Fibroblast of the aortic adventitia (primary cell): ENCODE measurements around the gene RBAK. TPM values are rescaled to one million over a fixed set of nuclear protein-coding genes. Genes with fewer than 3 reads are reported as not detected.

Source experiments
- DNase-seq: peaks from one replicate; pipeline ENCODE4 v3.0.0-alpha.2; 2010; ENCODE audit warnings: low read depth
- H3K4me3 ChIP-seq: 2 replicates; pipeline ENCODE4 v1.5.1; 2011; ENCODE audit warnings: low read depth, mild to moderate bottlenecking, control low read depth, low read length, moderate library complexity
- total RNA-seq: library from RNA; depleted of rRNA; stranded (reverse); fragments of >200 nt; gene quantifications from 2 replicates; pipeline ENCODE4 v1.2.3, GENCODE V29; 2012; ENCODE audit warnings: low replicate concordance
- TF ChIP-seq, protein P1 (sequence below): IDR thresholded peaks from 2 replicates; pipeline ENCODE4 v1.5.1; 2011; ENCODE audit warnings: mild to moderate bottlenecking, low read length, control low read depth, inconsistent platforms; ENCODE audit not compliant: insufficient read depth

Gene RBAK
- total RNA-seq, result 9.1 and 10.2 TPM in 2 replicates

DNA sequence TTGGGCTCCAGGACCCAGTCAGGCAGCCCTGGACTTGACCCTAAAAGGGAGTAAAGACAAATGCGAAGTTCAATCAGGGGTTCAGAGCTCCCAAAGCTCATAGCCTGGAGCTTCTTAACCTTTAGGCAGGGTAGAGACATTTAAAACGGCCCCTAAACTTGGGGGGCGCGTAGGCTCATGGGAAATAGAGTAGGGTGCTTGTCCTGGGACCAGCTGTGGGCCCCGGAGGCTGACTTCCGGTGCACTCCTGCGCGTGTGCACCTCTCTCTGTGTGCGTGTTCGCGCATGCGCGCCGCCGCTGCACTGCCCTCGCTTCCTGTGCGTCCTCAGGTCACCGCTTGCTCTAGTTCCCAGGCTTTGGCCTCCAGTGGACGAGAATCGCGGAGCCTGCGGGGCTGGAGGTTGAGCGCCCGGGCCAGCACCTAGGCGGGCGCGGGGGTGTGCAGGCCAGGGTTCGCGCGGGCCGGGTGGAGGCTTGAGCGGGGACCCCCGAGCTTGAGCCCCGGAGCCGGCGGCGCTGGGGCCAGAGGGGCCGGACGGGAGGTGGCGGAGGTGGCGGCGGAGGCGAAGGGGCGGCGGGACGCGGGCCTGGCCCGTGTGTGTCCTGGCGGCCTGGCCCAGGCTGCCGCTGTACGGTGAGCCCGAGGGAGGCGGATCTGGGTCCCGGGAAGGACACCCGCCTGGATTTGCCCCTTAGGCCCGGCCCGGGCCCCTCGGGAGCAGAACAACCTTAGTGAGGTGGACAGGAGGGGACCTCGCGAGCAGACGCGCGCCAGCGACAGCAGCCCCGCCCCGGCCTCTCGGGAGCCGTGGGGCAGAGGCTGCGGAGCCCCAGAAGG is at the start of gene RBAK:
RBAK (plus strand) TSS at position 303 of the 839 bp plus-strand sequence. CDS start 2,217 bp downstream, outside the sequence.
- TF ChIP-seq, protein P1, sequence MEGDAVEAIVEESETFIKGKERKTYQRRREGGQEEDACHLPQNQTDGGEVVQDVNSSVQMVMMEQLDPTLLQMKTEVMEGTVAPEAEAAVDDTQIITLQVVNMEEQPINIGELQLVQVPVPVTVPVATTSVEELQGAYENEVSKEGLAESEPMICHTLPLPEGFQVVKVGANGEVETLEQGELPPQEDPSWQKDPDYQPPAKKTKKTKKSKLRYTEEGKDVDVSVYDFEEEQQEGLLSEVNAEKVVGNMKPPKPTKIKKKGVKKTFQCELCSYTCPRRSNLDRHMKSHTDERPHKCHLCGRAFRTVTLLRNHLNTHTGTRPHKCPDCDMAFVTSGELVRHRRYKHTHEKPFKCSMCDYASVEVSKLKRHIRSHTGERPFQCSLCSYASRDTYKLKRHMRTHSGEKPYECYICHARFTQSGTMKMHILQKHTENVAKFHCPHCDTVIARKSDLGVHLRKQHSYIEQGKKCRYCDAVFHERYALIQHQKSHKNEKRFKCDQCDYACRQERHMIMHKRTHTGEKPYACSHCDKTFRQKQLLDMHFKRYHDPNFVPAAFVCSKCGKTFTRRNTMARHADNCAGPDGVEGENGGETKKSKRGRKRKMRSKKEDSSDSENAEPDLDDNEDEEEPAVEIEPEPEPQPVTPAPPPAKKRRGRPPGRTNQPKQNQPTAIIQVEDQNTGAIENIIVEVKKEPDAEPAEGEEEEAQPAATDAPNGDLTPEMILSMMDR, result no peak

DNA sequence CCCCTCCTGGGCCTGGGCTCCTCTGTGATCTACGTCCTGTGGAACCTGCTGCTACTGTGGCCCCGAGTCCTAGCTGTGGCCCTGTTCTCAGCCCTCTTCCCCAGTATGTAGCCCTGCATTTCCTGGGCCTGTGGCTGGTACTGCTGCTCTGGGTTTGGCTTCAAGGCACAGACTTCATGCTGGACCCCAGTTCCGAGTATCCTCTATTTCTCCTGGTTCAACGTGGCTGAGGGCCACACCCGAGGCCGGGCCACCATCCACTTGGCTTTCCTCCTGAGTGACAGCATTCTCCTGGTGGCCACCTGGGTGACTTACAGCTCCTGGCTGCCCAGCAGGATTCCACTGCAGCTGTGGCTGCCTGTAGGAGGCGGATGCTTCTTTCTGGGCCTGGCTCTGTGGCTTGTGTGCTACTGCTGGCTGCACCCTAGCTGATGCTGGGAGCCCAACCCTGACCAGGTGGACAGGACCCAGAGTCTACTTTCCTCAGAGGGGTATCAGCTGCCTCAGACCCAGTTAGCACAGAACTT is 48.9 kb upstream of the RBAK start:
- TF ChIP-seq, protein P1, result no peak
- H3K4me3 ChIP-seq, result no peak overlapping the region
- DNase-seq, result no peak

More for the DNA sequence above, at the start of gene RBAK:
- peak; percentile 95 for DNase-seq
- H3K4me3 ChIP-seq, result peak within 1 kb of the TSS; percentile 79

DNA sequence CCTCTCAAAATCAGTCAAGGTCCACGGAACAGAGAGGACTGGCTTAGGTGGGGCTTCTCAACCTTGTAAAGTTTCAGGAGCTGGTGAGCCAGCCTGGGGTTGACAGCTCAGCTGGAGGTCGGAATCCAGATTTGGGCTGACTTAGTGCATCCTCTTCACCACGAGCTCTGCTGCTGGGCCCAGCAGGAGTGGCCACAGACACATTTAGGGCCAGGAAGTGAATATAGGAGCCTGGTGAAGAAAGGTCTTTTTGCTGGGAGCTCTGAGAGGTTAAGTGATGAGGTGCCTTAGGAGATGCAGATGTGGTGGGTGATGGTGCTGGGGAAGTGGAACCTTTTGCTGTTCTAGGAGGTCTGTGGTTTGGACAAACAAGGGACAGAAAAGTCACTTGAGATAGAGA is 47.4 kb upstream of the RBAK start:
- no peak overlapping the region for H3K4me3 ChIP-seq
- DNase-seq, result no peak
- TF ChIP-seq, protein P1, result no peak

DNA sequence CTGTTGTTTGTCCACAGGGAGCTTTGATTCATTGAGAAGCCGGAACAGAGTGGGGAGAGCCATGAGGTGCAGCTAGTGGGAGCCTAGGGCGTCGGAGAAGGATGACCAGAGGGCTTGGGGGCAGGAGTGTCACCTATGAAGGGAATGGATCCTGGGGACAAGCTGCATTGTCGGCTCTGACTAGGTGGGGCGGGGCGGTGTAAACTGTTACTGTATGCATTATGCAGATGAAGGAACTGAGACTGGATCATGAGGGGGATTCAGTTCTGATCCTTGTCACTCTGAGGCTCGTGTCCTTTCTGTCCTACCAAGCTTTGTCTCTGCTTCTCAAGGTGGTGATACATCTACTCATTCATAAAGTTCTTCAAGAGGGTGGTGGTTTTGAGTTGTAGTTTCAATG is 46.8 kb upstream of the RBAK start:
- no peak for DNase-seq
- H3K4me3 ChIP-seq, result no peak overlapping the region
- TF ChIP-seq, protein P1, result no peak

DNA sequence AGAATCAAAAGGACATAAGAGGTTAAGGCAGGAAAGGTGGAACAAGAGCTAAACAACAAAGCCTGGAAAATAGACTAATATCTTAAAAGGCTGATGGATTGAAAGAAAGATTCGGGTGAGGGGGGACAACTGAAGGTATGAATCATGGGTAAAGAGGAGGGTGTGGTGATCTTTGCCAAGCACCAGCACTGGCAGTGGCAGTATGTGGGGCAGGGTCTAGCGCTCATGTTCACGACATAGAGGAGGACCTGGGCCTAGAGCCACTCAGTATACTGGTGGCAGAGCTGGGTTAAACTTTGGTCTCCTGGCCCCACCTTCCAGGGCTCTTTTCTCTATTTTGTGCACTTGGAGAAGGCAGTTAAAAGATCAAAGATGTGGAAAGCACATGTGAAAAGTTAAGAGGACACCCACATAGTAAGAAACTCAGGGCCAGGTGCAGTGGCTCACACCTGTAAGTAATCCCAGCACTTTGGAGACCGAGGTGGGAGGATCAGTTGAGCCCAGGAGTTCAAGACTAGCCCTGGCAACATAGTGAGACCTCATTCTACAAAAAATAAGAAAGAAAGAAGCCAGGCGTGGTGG is 46.2 kb upstream of the RBAK start:
- no peak for DNase-seq
- H3K4me3 ChIP-seq, result no peak overlapping the region
- TF ChIP-seq, protein P1, result no peak

DNA sequence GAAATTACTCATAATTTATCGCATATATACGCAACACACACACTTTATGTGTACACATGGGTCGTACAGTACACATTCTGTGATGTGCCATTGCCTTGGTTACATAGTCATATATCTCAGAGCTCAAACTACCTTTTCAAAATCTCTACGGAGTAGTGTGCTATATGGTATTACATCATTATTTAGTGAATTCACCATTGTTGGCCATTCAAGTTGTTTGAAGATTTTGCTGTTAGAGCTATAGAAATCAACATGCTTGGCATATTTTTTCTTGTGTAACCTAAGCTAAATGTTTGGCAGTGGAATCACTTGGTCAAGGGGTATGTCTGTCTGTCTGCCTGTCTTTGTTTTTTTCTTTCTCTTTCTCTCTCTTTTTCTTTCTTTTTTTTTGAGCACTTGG is 44.7 kb upstream of the RBAK start:
- no peak overlapping the region for H3K4me3 ChIP-seq
- TF ChIP-seq, protein P1, result no peak
- DNase-seq, result no peak
